RWPE2 (cell line): ENCODE results near the gene TMEM258.
A peak's percentile ranks its signal among the peaks of the same experiment; 100 is the strongest.

Experiments
- ATAC-seq: fragments of 200-7000 bp; cut with Tn5 transposase; 3 replicates; pipeline ENCODE4 v1.9.1; 2021; ENCODE audit warnings: low read depth
- DNase-seq: peaks from one replicate; pipeline ENCODE4 v3.0.0-alpha.2; 2020; ENCODE audit warnings: low spot score
- H3K27ac ChIP-seq: fragments of 450-650 bp; 2 replicates; pipeline ENCODE4 v1.5.1; 2017; ENCODE audit warnings: mild to moderate bottlenecking; ENCODE audit not compliant: poor library complexity, severe bottlenecking
- H3K27me3 ChIP-seq: fragments of 250-450 bp; sonication (Bioruptor Pico); 2 replicates; pipeline ENCODE4 v1.5.1; 2021; ENCODE audit warnings: mild to moderate bottlenecking, moderate library complexity; ENCODE audit not compliant: insufficient read depth, poor library complexity, severe bottlenecking
- H3K36me3 ChIP-seq: fragments of 250-450 bp; sonication (Bioruptor Pico); 2 replicates; pipeline ENCODE4 v1.5.1; 2020; ENCODE audit warnings: low read depth, mild to moderate bottlenecking, moderate library complexity
- H3K4me1 ChIP-seq: fragments of 250-450 bp; sonication (Bioruptor Pico); 2 replicates; pipeline ENCODE4 v1.5.1; 2021; ENCODE audit warnings: mild to moderate bottlenecking, moderate library complexity; ENCODE audit not compliant: insufficient read depth, poor library complexity, severe bottlenecking
- H3K4me3 ChIP-seq: fragments of 250-450 bp; sonication (Bioruptor Pico); 2 replicates; pipeline ENCODE4 v1.5.1; 2021; ENCODE audit warnings: mild to moderate bottlenecking, moderate library complexity; ENCODE audit not compliant: severe bottlenecking
- H3K9me3 ChIP-seq: fragments of 250-450 bp; sonication (Bioruptor Pico); 2 replicates; pipeline ENCODE4 v1.5.1; 2021; ENCODE audit warnings: mild to moderate bottlenecking, moderate library complexity; ENCODE audit not compliant: severe bottlenecking
- TF ChIP-seq, protein P1 (sequence below): fragments of 450-650 bp; IDR thresholded peaks from one replicate; pipeline ENCODE4 v1.5.1; 2017; ENCODE audit warnings: mild to moderate bottlenecking, moderate library complexity; ENCODE audit not compliant: poor library complexity, severe bottlenecking

The TMEM258 gene

DNA sequence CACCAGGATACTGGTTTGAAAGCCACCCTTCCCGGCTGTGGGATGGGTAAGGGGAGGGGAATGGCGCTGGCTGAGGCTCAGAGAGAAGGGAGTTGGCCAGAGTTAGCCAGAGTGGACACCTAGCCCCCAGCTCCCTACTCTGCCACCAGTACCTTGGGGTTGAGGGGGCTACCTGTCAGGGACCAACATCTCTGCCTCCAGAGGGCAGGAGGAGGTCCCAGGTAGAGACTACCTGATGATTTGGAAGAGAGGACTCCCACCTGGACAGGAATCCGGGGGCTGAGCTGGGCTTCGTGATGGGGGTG lies 36.3 kb downstream of the TMEM258 start:
- TF ChIP-seq, protein P1, sequence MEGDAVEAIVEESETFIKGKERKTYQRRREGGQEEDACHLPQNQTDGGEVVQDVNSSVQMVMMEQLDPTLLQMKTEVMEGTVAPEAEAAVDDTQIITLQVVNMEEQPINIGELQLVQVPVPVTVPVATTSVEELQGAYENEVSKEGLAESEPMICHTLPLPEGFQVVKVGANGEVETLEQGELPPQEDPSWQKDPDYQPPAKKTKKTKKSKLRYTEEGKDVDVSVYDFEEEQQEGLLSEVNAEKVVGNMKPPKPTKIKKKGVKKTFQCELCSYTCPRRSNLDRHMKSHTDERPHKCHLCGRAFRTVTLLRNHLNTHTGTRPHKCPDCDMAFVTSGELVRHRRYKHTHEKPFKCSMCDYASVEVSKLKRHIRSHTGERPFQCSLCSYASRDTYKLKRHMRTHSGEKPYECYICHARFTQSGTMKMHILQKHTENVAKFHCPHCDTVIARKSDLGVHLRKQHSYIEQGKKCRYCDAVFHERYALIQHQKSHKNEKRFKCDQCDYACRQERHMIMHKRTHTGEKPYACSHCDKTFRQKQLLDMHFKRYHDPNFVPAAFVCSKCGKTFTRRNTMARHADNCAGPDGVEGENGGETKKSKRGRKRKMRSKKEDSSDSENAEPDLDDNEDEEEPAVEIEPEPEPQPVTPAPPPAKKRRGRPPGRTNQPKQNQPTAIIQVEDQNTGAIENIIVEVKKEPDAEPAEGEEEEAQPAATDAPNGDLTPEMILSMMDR = no peak
- Histone ChIP-seq H3K36me3 (no peaks in the 10 kb centered on the region), H3K27me3 (peaks cover 5% of the 10 kb centered on the region), H3K4me1 (peaks cover 2% of the 10 kb centered on the region), H3K27ac (no peak overlapping the region), H3K9me3 (no peaks in the 10 kb centered on the region), H3K4me3 (no peak overlapping the region)
- ATAC-seq (no peak), DNase-seq (no peak)

DNA sequence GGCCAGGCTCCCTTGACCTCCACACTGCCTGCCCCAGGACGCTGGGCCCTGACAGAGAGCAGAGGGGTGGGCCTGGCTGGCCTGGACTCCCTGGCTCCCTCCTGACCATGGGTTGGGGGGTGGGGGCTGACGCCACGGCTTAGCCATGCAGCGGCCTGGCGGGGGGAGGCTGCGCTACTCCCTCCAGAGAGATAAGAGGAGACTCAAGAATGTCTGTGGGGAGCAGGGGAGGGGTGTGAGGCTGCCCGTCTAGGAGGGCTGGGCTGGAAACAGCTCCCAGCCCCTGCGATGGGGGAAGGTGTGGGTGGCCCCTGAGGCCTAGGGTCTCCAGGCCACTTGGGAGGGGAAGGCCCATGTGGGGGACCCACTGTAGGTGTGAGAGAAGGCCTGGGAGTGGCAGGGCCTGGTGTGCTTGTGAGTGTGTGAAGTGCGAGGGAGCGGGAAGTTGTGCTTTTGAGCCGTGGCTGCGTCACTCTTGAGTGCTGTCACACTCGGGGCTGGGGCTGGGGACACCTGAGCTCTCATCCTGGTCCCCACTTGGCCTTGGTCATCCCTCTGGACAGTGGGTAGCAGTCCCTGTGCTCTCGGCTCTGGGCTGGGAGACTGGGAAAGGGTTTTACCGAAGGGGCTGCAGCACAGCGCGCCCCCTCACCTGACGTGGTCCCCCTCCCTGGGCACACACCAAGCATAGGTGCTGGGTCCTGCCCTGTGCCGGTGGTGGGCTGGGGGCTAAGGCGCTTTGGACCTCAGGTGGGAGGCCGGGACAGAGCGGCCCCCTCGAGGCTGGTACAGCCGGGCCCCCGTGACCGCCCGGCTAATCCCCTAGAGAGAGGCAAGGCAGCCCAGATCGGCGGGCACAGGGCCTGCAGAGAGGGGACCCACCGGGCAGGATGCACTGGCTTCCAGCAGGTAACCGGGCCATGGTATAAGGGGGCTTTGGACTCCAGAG lies 37.6 kb downstream of the TMEM258 start:
- peaks cover 5% of the 10 kb centered on the region for H3K27me3 ChIP-seq
- H3K36me3 ChIP-seq = no peaks in the 10 kb centered on the region
- peaks cover 2% of the 10 kb centered on the region for H3K4me1 ChIP-seq
- TF ChIP-seq, protein P1 = no peak
- no peaks in the 10 kb centered on the region for H3K9me3 ChIP-seq
- no peak overlapping the region for H3K27ac ChIP-seq
- ATAC-seq (no peak), DNase-seq (no peak)
- H3K4me3 ChIP-seq = no peak overlapping the region

DNA sequence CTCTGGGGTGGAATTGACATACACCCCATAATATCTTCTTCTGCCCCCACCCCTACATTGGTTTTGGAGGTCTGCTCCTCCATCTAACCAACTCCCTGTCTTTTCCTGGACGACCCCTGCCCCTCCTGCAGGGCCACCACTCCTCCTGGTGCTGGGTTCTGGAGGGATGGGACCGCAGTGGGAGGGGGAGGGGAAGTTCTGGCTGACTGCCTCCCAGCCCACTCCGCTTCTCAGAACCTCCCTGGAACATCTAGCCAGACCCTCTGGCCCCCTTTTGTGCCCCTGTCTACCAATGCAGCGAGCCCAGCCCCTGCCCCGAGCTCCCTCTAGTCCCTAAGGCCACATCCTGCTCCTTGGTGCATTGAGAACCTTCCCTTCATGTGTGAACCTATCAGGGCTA lies 38.7 kb downstream of the TMEM258 start:
- Histone ChIP-seq H3K9me3 (no peaks in the 10 kb centered on the region), H3K4me1 (peaks cover 2% of the 10 kb centered on the region), H3K27ac (no peak overlapping the region), H3K4me3 (no peak overlapping the region), H3K36me3 (no peaks in the 10 kb centered on the region), H3K27me3 (peaks cover 5% of the 10 kb centered on the region)
- TF ChIP-seq, protein P1 = no peak
- ATAC-seq (no peak), DNase-seq (no peak)

DNA sequence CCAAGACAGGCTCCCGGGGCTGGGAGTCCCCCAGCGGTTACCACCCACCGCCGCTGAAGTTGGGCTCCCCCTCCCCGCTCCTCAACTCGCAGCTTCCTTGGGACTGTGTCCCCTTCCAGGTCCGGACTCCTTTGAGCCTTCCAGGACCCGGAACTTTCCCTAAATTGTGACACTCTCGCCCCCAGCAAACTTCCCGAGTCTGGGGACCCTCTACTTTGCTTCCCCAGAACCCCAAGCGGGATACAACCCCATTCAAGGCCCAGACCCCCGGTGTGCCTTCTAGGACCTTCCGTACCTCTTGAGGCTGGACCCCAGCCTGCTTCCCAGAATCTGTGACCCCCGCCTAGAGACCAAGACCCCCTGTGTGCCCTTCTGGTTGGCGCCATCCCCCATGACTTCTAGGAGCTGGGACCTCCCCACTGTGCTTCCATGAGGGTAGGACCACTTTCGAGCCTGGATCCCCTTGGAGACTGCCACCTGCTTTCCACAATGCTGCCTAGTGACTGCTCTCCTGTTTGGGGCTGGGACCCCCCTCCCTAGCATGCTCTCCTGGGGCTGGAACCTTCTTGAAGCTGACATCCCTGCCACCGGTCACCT lies 39.4 kb downstream of the TMEM258 start:
- H3K9me3 ChIP-seq = no peaks in the 10 kb centered on the region
- ATAC-seq (no peak), DNase-seq (no peak)
- H3K4me3 ChIP-seq = peak overlapping the region; percentile 39
- H3K36me3 ChIP-seq = no peaks in the 10 kb centered on the region
- H3K27me3 ChIP-seq = peaks cover 5% of the 10 kb centered on the region
- TF ChIP-seq, protein P1 = no peak
- no peak overlapping the region for H3K27ac ChIP-seq
- peaks cover 2% of the 10 kb centered on the region for H3K4me1 ChIP-seq
